ENCODE measurements around the gene DACT2. TPM values are rescaled to one million over a fixed set of nuclear protein-coding genes. Genes with fewer than 3 reads are reported as not detected.

Gene DACT2
- total and polyA plus RNA-seq, 2 donors (not counting 1 experiment from before 2014, with no cell fraction given), result not detected

DNA sequence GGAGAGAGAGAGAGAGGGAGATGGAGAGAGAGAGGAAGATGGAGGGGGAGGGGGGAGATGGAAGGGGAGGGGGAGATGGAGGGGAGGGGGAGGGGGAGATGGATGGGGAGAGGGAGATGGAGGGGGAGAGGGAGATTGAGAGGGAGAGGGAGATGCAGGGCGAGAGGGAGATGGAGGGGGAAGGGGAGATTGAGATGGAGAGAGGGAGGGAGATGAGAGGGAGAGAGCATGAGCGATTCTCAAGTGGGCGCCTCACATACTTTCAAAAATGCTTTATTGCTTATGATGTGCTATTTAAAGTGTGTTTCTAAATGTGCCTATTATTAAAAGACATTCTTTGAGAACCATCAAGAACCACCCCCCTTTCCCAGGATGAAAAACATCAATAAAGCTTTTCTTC is 43.7 kb upstream of the DACT2 start:
- TF ChIP-seq CTCF (conservative IDR thresholded peaks at IDR 0.05 in 1 of 2, IDR thresholded peaks at IDR 0.05 in 1 of 2; ENCODE audit: low read depth in 1 of 2, low read length in 2 of 2), result no peak
- TF ChIP-seq EZH2 (IDR thresholded peaks at IDR 0.05; ENCODE audit: low read length, missing control alignments), result no peak
- Histone ChIP-seq H3K27me3 (ENCODE audit: control insufficient read depth, insufficient read depth, low read length) (no peaks in the 10 kb centered on the region), H3K9ac (ENCODE audit: insufficient read depth, low read length) (no peak overlapping the region), H3K27ac (ENCODE audit: insufficient read depth, low read length) (no peak overlapping the region), H3K4me3 (replicated peaks in 1 of 4; ENCODE audit: control extremely low read depth in 1 of 4, insufficient read depth in 1 of 4, low read depth in 3 of 4, low read length in 4 of 4) (no peak overlapping the region), H3K4me1 (ENCODE audit: control insufficient read depth, extremely low read depth, insufficient read depth, low read length) (no peaks in the 10 kb centered on the region), H3K9me3 (ENCODE audit: control insufficient read depth, insufficient read depth, low read depth, low read length) (no peaks in the 10 kb centered on the region), H3K79me2 (ENCODE audit: control insufficient read depth, insufficient read depth, low read length) (no peaks in the 10 kb centered on the region), H2AFZ (ENCODE audit: low read length) (no peak overlapping the region), H3K36me3 (ENCODE audit: control insufficient read depth, insufficient read depth, low read length) (no peaks in the 10 kb centered on the region), H4K20me1 (ENCODE audit: control insufficient read depth, extremely low read depth, insufficient read depth, low read length) (no peaks in the 10 kb centered on the region), H3K4me2 (ENCODE audit: extremely low read depth, insufficient read depth, low read length) (no peak overlapping the region)
- no peak for DNase-seq (ENCODE audit: low read depth in 2 of 2)

DNA sequence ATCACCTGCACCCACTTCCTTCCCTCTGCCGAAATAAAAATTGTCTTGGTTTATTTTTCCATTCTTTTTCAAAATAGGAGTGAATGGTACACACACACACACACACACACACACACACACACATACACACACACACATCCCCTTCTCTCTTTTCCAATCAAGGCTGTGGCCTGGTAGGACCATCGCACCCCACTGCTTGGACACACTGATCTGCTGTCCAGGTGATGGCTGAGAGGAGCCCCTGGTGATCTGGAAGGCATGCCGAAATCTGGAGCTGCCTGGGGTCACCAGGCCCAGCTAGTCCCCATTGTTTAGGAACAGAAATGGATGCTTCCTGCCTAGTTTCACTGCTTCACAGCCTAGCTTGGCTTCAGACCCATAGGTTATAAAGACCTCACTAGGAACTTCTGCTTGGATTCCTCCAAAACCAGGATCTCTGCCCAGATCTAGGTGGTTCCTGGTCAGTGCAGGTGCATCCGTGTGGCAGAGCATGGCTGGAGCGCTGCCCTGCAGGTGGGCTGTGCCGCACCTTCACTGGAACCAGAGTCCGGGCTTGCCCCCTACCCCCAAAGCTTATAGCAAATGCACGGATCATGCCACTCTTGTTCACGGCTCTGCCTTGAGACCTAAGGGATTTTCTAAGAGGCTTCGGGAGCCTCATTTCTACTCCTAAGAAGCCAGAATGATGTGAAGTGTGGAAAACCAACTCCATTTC is 42.9 kb upstream of the DACT2 start:
- H3K9me3 ChIP-seq (ENCODE audit: control insufficient read depth, insufficient read depth, low read depth, low read length), result no peaks in the 10 kb centered on the region
- no peak overlapping the region for H3K4me2 ChIP-seq (ENCODE audit: extremely low read depth, insufficient read depth, low read length)
- no peaks in the 10 kb centered on the region for H3K79me2 ChIP-seq (ENCODE audit: control insufficient read depth, insufficient read depth, low read length)
- TF ChIP-seq EZH2 (IDR thresholded peaks at IDR 0.05; ENCODE audit: low read length, missing control alignments), result no peak
- no peak for TF ChIP-seq CTCF (conservative IDR thresholded peaks at IDR 0.05 in 1 of 2, IDR thresholded peaks at IDR 0.05 in 1 of 2; ENCODE audit: low read depth in 1 of 2, low read length in 2 of 2)
- H3K4me1 ChIP-seq (ENCODE audit: control insufficient read depth, extremely low read depth, insufficient read depth, low read length), result no peaks in the 10 kb centered on the region
- H2AFZ ChIP-seq (ENCODE audit: low read length), result no peak overlapping the region
- DNase-seq (ENCODE audit: low read depth in 2 of 2), result no peak
- no peak overlapping the region for H3K27ac ChIP-seq (ENCODE audit: insufficient read depth, low read length)
- H3K9ac ChIP-seq (ENCODE audit: insufficient read depth, low read length), result no peak overlapping the region
- H3K27me3 ChIP-seq (ENCODE audit: control insufficient read depth, insufficient read depth, low read length), result no peaks in the 10 kb centered on the region
- no peaks in the 10 kb centered on the region for H4K20me1 ChIP-seq (ENCODE audit: control insufficient read depth, extremely low read depth, insufficient read depth, low read length)
- no peak overlapping the region for H3K4me3 ChIP-seq (replicated peaks in 1 of 4; ENCODE audit: control extremely low read depth in 1 of 4, insufficient read depth in 1 of 4, low read depth in 3 of 4, low read length in 4 of 4)
- H3K36me3 ChIP-seq (ENCODE audit: control insufficient read depth, insufficient read depth, low read length), result no peaks in the 10 kb centered on the region

DNA sequence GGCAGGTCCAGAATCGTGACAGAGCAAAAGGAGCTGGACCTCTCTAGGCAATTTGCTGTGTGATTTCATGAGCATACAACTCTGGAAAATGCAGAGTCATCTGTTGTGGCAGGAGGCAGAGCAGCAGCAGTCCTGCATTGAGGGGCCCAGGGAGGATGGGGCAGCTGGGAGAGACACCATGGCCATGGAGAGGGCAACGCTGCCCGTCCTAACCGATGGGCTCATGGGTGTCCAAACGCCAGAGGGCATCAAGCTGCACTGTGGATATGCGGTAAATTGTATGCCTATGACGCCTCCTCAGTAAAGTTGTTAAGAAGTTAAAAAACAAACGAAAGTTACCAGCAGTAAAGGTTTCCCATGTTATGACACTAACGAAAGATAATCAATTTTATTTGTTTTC is 42.2 kb upstream of the DACT2 start:
- H3K27me3 ChIP-seq (ENCODE audit: control insufficient read depth, insufficient read depth, low read length), result no peaks in the 10 kb centered on the region
- no peak overlapping the region for H3K4me3 ChIP-seq (replicated peaks in 1 of 4; ENCODE audit: control extremely low read depth in 1 of 4, insufficient read depth in 1 of 4, low read depth in 3 of 4, low read length in 4 of 4)
- TF ChIP-seq CTCF (conservative IDR thresholded peaks at IDR 0.05 in 1 of 2, IDR thresholded peaks at IDR 0.05 in 1 of 2; ENCODE audit: low read depth in 1 of 2, low read length in 2 of 2), result no peak
- TF ChIP-seq EZH2 (IDR thresholded peaks at IDR 0.05; ENCODE audit: low read length, missing control alignments), result no peak
- no peak overlapping the region for H3K4me2 ChIP-seq (ENCODE audit: extremely low read depth, insufficient read depth, low read length)
- no peaks in the 10 kb centered on the region for H3K36me3 ChIP-seq (ENCODE audit: control insufficient read depth, insufficient read depth, low read length)
- H3K27ac ChIP-seq (ENCODE audit: insufficient read depth, low read length), result no peak overlapping the region
- no peak overlapping the region for H2AFZ ChIP-seq (ENCODE audit: low read length)
- H3K9ac ChIP-seq (ENCODE audit: insufficient read depth, low read length), result no peak overlapping the region
- DNase-seq (ENCODE audit: low read depth in 2 of 2), result no peak
- H4K20me1 ChIP-seq (ENCODE audit: control insufficient read depth, extremely low read depth, insufficient read depth, low read length), result no peaks in the 10 kb centered on the region
- no peaks in the 10 kb centered on the region for H3K79me2 ChIP-seq (ENCODE audit: control insufficient read depth, insufficient read depth, low read length)
- no peaks in the 10 kb centered on the region for H3K9me3 ChIP-seq (ENCODE audit: control insufficient read depth, insufficient read depth, low read depth, low read length)
- H3K4me1 ChIP-seq (ENCODE audit: control insufficient read depth, extremely low read depth, insufficient read depth, low read length), result no peaks in the 10 kb centered on the region
